Karpas-422 (cell line): ENCODE results near the gene PLCB1. TPM values are rescaled to one million over a fixed set of nuclear protein-coding genes. Genes with fewer than 3 reads are reported as not detected.

ENCODE experiments used
- DNase-seq: peaks from one replicate; pipeline ENCODE4 v3.0.0-alpha.2; 2015
- H2AFZ ChIP-seq: fragments of 200-600 bp; sonication (generic); 2 replicates; pipeline ENCODE4 v1.6.1; 2014; ENCODE audit warnings: antibody characterized with exemption, low read length, mixed read lengths
- H3K27ac ChIP-seq: fragments of 200-600 bp; sonication (generic); 2 replicates; pipeline ENCODE4 v1.5.1; 2014; ENCODE audit warnings: mild to moderate bottlenecking, low read length, moderate library complexity
- H3K27me3 ChIP-seq: fragments of 200-600 bp; sonication (generic); 2 replicates; pipeline ENCODE4 v1.6.1; 2014; ENCODE audit warnings: low read length, mixed read lengths
- H3K36me3 ChIP-seq: fragments of 200-600 bp; sonication (generic); 2 replicates; pipeline ENCODE4 v1.6.1; 2014; ENCODE audit warnings: low read length, mixed read lengths; ENCODE audit not compliant: insufficient read depth
- H3K4me1 ChIP-seq: fragments of 200-600 bp; sonication (generic); 2 replicates; pipeline ENCODE4 v1.6.1; 2014; ENCODE audit warnings: mild to moderate bottlenecking, low read length, mixed read lengths
- H3K4me2 ChIP-seq: fragments of 200-600 bp; sonication (generic); 2 replicates; pipeline ENCODE4 v1.6.1; 2014; ENCODE audit warnings: low read length, low read depth, mild to moderate bottlenecking; ENCODE audit not compliant: poor library complexity, severe bottlenecking
- H3K4me3 ChIP-seq: fragments of 200-600 bp; sonication (generic); 2 replicates; pipeline ENCODE4 v1.5.1; 2014; ENCODE audit warnings: mild to moderate bottlenecking, antibody characterized with exemption, low read length, mixed read lengths
- H3K79me2 ChIP-seq: fragments of 200-600 bp; sonication (generic); 2 replicates; pipeline ENCODE4 v1.6.1; 2014; ENCODE audit warnings: mild to moderate bottlenecking, low read length, mixed read lengths
- H3K9ac ChIP-seq: fragments of 200-600 bp; sonication (generic); 2 replicates; pipeline ENCODE4 v1.6.0; 2014; ENCODE audit warnings: low read length
- H3K9me2 ChIP-seq: fragments of 200-600 bp; sonication (generic), shearing (Covaris generic); replicated peaks from 2 replicates; pipeline ENCODE4 v1.6.0; 2014; ENCODE audit warnings: mild to moderate bottlenecking, low read length, moderate library complexity; ENCODE audit not compliant: insufficient read depth
- H3K9me3 ChIP-seq: fragments of 300-700, 200-600 bp; sonication (generic); 2 replicates; pipeline ENCODE4 v1.6.1; 2014; ENCODE audit warnings: low read length, mixed read lengths
- H4K20me1 ChIP-seq: fragments of 200-600 bp; sonication (generic); 2 replicates; pipeline ENCODE4 v1.6.1; 2014; ENCODE audit warnings: mild to moderate bottlenecking, antibody characterized with exemption, low read length, low read depth; ENCODE audit not compliant: insufficient read depth
- total RNA-seq: library from RNA; depleted of rRNA; stranded (reverse); fragments of >200 nt; shearing (Covaris generic); gene quantifications from 2 replicates; pipeline ENCODE4 v1.2.3, GENCODE V29; 2014; ENCODE audit warnings: low replicate concordance

Gene PLCB1
- total RNA-seq, 1 experiment from 2014 or later: 0.82 TPM

GRCh38 chr20:8616792-8617191, 484.7 kb downstream of the PLCB1 start:
- H4K20me1 ChIP-seq: no peaks in the 10 kb centered on the region
- no peaks in the 10 kb centered on the region for H3K79me2 ChIP-seq
- H3K27me3 ChIP-seq: no peaks in the 10 kb centered on the region
- DNase-seq: no peak
- H3K9ac ChIP-seq: no peak overlapping the region
- no peaks in the 10 kb centered on the region for H3K36me3 ChIP-seq
- H2AFZ ChIP-seq: no peak overlapping the region
- no peak overlapping the region for H3K27ac ChIP-seq
- no peak overlapping the region for H3K4me3 ChIP-seq
- no peak overlapping the region for H3K4me2 ChIP-seq
- H3K4me1 ChIP-seq: no peaks in the 10 kb centered on the region
- H3K9me2 ChIP-seq: no peaks in the 10 kb centered on the region
- H3K9me3 ChIP-seq: no peaks in the 10 kb centered on the region

DNA sequence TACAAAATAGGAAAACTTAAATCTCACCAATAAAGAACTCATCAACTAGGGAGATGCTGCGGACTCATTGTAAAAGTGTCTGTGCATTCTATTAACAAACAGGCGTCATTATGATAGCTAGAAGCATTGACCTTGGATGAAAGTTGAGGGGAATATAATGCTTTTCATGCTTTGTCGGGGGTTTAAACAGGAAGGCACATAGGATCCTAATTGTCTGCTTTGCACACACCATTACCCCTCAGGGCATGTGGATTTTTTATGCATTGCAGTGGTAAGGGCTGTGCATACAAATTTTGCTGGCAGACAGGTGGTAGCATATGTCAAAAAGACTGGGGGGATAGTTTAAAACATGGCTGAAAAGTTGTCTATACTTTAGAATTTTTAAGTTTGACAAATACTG, 488.9 kb downstream of the PLCB1 start:
- Histone ChIP-seq H3K79me2 (no peaks in the 10 kb centered on the region), H3K9me3 (no peaks in the 10 kb centered on the region), H2AFZ (no peak overlapping the region), H3K4me2 (no peak overlapping the region), H4K20me1 (no peaks in the 10 kb centered on the region), H3K4me3 (no peak overlapping the region), H3K27ac (no peak overlapping the region), H3K9me2 (no peaks in the 10 kb centered on the region), H3K36me3 (no peaks in the 10 kb centered on the region), H3K4me1 (no peaks in the 10 kb centered on the region), H3K9ac (no peak overlapping the region), H3K27me3 (no peaks in the 10 kb centered on the region)
- no peak for DNase-seq

DNA sequence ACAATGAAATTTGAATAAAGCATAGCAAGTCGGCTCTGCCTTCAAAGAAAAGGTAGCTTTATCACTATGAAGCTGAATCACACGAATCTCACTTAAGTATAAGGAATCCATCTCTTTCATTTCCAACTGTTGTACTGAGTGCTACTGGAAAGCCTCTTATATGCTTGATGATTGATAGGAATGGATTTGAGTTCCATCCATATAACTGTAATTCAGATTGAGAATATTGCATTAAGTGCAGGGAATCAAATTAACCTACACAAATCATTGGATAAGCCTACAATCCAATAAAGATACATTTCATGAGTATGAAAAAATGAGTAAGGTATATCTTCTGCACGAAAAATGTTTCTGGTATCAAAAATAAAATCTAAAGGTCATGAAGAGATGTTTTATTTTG, 492.0 kb downstream of the PLCB1 start:
- Histone ChIP-seq H3K9me2 (no peaks in the 10 kb centered on the region), H3K36me3 (no peaks in the 10 kb centered on the region), H3K4me2 (no peak overlapping the region), H3K27ac (no peak overlapping the region), H3K9ac (no peak overlapping the region), H3K27me3 (no peaks in the 10 kb centered on the region), H2AFZ (no peak overlapping the region), H3K79me2 (no peaks in the 10 kb centered on the region), H4K20me1 (no peaks in the 10 kb centered on the region), H3K9me3 (no peaks in the 10 kb centered on the region), H3K4me3 (no peak overlapping the region), H3K4me1 (no peaks in the 10 kb centered on the region)
- DNase-seq: no peak

- no peak for DNase-seq
- no peaks in the 10 kb centered on the region for H3K79me2 ChIP-seq
- no peaks in the 10 kb centered on the region for H3K27me3 ChIP-seq
- H2AFZ ChIP-seq: no peak overlapping the region
- no peak overlapping the region for H3K9ac ChIP-seq
- no peaks in the 10 kb centered on the region for H3K9me3 ChIP-seq
- no peak overlapping the region for H3K4me2 ChIP-seq
- no peak overlapping the region for H3K27ac ChIP-seq
- no peaks in the 10 kb centered on the region for H3K9me2 ChIP-seq
- no peaks in the 10 kb centered on the region for H3K4me1 ChIP-seq
- H4K20me1 ChIP-seq: no peaks in the 10 kb centered on the region
- H3K36me3 ChIP-seq: no peaks in the 10 kb centered on the region
- H3K4me3 ChIP-seq: no peak overlapping the region
These were observed 492.6 kb downstream of the PLCB1 start for GRCh38 chr20:8624616-8625015.

DNA sequence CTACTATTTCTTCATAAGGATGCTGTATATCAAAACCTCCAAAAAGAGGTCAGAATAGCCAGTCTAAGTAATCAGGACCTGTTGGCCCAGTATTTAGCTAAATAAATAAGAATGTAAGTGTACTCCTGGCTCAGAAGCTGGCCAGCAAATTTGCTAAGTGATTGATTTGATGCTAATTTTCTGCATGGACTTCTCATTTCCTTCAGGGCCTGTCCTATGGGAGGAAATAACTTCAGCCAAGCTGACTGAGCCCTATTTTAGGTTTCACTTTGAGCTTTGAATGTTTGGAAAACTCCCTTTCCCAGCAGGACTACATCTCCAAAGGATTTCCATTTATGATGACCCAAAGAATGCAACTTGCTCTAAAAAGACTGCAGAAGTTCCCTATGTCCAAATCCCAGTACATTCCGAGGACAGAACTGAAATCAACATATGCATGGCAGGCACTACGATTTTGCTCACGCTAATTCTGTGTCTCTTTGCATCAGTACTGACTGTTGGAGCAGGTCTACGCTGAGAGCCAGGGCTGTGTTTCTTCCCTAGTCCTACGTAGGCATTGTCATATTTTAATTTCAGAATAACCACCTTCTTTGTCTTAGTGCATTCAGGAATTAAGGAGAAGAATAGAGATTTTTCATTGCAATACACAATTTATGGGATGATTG, 495.4 kb downstream of the PLCB1 start:
- no peaks in the 10 kb centered on the region for H3K4me1 ChIP-seq
- no peak overlapping the region for H3K27ac ChIP-seq
- no peaks in the 10 kb centered on the region for H3K36me3 ChIP-seq
- no peak overlapping the region for H3K4me2 ChIP-seq
- no peaks in the 10 kb centered on the region for H3K27me3 ChIP-seq
- no peak overlapping the region for H3K4me3 ChIP-seq
- no peak overlapping the region for H2AFZ ChIP-seq
- H3K9ac ChIP-seq: no peak overlapping the region
- no peaks in the 10 kb centered on the region for H3K9me3 ChIP-seq
- DNase-seq: no peak
- no peaks in the 10 kb centered on the region for H3K9me2 ChIP-seq
- H3K79me2 ChIP-seq: no peaks in the 10 kb centered on the region
- no peaks in the 10 kb centered on the region for H4K20me1 ChIP-seq

- Histone ChIP-seq H3K36me3 (no peaks in the 10 kb centered on the region), H3K9me3 (no peaks in the 10 kb centered on the region), H2AFZ (no peak overlapping the region), H3K9me2 (no peaks in the 10 kb centered on the region), H3K9ac (no peak overlapping the region), H4K20me1 (no peaks in the 10 kb centered on the region), H3K27me3 (no peaks in the 10 kb centered on the region), H3K4me1 (no peaks in the 10 kb centered on the region), H3K79me2 (no peaks in the 10 kb centered on the region), H3K4me2 (no peak overlapping the region), H3K4me3 (no peak overlapping the region), H3K27ac (no peak overlapping the region)
- DNase-seq: no peak
These were observed 499.2 kb downstream of the PLCB1 start for GRCh38 chr20:8631271-8631670.

DNA sequence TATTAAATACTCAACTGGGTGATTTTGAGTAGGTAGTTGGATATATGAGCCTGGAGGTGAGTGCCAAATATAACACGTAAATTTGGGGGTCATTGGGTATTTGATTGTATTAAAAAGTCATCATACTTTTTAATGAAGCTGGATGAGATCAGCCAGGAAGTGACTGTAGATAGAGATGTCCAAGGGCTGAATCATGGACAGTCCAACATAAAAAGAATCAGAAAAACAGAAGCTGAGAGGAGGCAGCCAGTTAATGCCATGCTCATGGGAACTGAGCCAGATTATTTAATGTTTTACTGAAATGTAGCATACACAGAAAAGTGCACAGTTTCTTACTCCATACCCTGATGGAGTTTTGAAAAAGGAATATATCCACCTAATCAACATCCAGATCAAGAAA, 501.3 kb downstream of the PLCB1 start:
- Histone ChIP-seq H3K9me3 (no peaks in the 10 kb centered on the region), H4K20me1 (no peaks in the 10 kb centered on the region), H3K9me2 (no peaks in the 10 kb centered on the region), H3K27me3 (no peaks in the 10 kb centered on the region), H2AFZ (no peak overlapping the region), H3K4me3 (no peak overlapping the region), H3K9ac (no peak overlapping the region), H3K4me1 (no peaks in the 10 kb centered on the region), H3K36me3 (no peaks in the 10 kb centered on the region), H3K27ac (no peak overlapping the region), H3K4me2 (no peak overlapping the region), H3K79me2 (no peaks in the 10 kb centered on the region)
- DNase-seq: no peak

GRCh38 chr20:8635048-8635572, 503.0 kb downstream of the PLCB1 start:
- Histone ChIP-seq H3K9me2 (no peaks in the 10 kb centered on the region), H3K36me3 (no peaks in the 10 kb centered on the region), H3K27me3 (no peaks in the 10 kb centered on the region), H3K9ac (no peak overlapping the region), H3K4me3 (no peak overlapping the region), H3K27ac (no peak overlapping the region), H3K79me2 (no peaks in the 10 kb centered on the region), H2AFZ (no peak overlapping the region), H3K4me2 (no peak overlapping the region), H4K20me1 (no peaks in the 10 kb centered on the region), H3K4me1 (no peaks in the 10 kb centered on the region), H3K9me3 (no peaks in the 10 kb centered on the region)
- no peak for DNase-seq
